Measurements from ENCODE around the gene MREG.

Gene MREG

GRCh38 chr2:216033403-216033802, 20.1 kb upstream of the MREG start:
- peak; percentile 23 for DNase-seq (ENCODE audit: low spot score)
- TF ChIP-seq, protein P1, sequence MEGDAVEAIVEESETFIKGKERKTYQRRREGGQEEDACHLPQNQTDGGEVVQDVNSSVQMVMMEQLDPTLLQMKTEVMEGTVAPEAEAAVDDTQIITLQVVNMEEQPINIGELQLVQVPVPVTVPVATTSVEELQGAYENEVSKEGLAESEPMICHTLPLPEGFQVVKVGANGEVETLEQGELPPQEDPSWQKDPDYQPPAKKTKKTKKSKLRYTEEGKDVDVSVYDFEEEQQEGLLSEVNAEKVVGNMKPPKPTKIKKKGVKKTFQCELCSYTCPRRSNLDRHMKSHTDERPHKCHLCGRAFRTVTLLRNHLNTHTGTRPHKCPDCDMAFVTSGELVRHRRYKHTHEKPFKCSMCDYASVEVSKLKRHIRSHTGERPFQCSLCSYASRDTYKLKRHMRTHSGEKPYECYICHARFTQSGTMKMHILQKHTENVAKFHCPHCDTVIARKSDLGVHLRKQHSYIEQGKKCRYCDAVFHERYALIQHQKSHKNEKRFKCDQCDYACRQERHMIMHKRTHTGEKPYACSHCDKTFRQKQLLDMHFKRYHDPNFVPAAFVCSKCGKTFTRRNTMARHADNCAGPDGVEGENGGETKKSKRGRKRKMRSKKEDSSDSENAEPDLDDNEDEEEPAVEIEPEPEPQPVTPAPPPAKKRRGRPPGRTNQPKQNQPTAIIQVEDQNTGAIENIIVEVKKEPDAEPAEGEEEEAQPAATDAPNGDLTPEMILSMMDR (IDR thresholded peaks at IDR 0.05; ENCODE audit: extremely low read depth, missing control alignments) = no peak

DNA sequence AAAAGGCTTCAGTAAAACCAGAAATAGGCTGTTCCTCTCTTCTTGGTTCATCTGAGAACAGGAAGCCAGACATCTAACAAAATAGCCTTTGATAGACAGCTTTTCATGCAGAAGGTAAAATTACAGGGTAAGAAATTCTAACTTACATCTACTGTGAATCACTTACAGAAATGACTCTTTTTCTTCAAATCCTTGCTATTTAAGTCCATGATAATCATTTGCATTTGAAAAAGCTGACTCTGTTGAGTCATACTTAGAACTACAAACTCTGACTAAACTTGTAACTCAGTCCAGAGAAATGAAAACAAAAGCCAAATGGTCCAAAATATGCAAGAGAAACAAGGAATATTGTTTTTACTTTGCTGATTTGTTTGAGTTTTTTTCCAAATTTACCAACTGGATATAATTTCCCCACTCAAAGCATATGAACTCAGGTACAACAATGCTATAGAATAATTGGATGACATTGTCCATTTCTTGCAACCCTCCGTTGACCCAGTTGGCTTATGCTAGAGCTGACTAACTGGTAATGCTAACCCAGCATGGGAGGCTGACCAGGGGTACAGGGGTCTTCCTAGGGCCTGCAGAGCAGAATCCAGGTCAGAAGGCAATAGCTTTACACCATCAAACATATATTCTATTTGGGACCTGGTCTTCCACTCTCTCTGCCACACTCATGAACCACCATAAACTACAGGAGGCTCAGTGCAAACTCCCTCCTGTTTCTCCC, 18.8 kb upstream of the MREG start:
- peak; percentile 47 for DNase-seq (ENCODE audit: low spot score)
- TF ChIP-seq, protein P1 (IDR thresholded peaks at IDR 0.05; ENCODE audit: extremely low read depth, missing control alignments) = no peak

DNA sequence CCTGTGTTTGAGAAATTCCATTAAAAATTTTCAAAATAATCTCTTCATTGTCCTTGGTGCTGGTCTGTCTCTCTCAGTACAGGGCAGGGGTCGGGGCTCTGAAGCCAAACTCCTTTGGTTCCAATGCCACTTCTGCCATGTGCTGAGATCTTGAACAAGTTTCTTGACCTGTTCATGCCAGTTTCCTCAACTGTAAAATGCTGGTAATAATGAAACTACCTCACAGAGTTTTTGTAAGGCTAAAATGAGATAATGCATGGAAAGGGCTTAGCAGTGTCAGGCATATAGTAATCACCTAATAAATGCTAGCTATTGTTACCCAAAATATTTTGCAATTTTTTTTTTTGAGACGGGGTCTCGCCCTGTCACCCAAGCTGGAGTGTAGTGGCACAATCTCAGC, 16.9 kb upstream of the MREG start:
- TF ChIP-seq, protein P1 (IDR thresholded peaks at IDR 0.05; ENCODE audit: extremely low read depth, missing control alignments) = no peak
- DNase-seq (ENCODE audit: low spot score) = no peak

GRCh38 chr2:216029416-216030129, 16.2 kb upstream of the MREG start:
- no peak for DNase-seq (ENCODE audit: low spot score)
- TF ChIP-seq, protein P1 (IDR thresholded peaks at IDR 0.05; ENCODE audit: extremely low read depth, missing control alignments) = no peak

DNA sequence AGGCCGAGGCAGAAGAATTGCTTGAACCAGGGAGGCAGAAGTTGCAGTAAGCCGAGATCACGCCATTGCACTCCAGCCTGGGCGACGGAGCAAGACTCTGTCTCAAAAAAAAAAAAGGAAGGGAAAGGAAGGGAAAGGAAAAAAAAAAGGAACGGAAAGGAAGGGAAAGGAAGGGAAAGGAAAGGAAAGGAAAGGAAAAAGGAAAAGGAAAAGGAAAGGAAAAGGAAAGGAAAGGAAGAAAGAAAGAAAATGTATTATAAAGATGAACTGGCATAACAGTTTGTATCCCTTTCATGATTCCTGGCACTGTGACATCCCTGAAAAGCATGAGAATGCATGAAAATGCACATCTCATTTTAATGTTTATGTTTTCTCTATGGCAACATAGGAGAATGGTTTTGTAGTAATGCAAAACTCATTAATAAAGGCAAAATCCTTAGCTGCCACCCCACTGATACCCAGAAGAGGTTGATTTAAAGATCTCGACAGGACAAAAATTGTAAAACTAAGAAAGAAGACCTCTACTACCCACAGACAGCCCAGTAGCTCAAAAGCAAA, 11.5 kb upstream of the MREG start:
- TF ChIP-seq, protein P1 (IDR thresholded peaks at IDR 0.05; ENCODE audit: extremely low read depth, missing control alignments) = no peak
- no peak for DNase-seq (ENCODE audit: low spot score)

GRCh38 chr2:216023055-216023648, 9.8 kb upstream of the MREG start:
- DNase-seq (ENCODE audit: low spot score) = peak; percentile 51

More at GRCh38 chr2:216023055-216023648, 9.8 kb upstream of the MREG start:
- TF ChIP-seq, protein P1 (IDR thresholded peaks at IDR 0.05; ENCODE audit: extremely low read depth, missing control alignments) = peak; percentile 54
